Activated CD4-positive, alpha-beta T cell treated with anti-CD3 and anti-CD28 coated beads for 1 hour (primary cell): ENCODE results near the gene PGS1.

Experiments
- DNase-seq: peaks from one replicate; pipeline ENCODE4 v3.0.0-alpha.2; 2020

The PGS1 gene

GRCh38 chr17:78428836-78429617, 50.6 kb downstream of the PGS1 start:
- DNase-seq = no peak

GRCh38 chr17:78429618-78429995, 51.2 kb downstream of the PGS1 start:
- DNase-seq = no peak

- no peak for DNase-seq
Measured at GRCh38 chr17:78430892-78431691, 52.6 kb downstream of the PGS1 start.

- no peak for DNase-seq
Measured at GRCh38 chr17:78431692-78431958, 53.2 kb downstream of the PGS1 start.

GRCh38 chr17:78432226-78433012, 54.0 kb downstream of the PGS1 start:
- no peak for DNase-seq

GRCh38 chr17:78433013-78433727, 54.7 kb downstream of the PGS1 start:
- DNase-seq = no peak

GRCh38 chr17:78433780-78434335, 55.4 kb downstream of the PGS1 start:
- no peak for DNase-seq

- DNase-seq = no peak
Measured at GRCh38 chr17:78434455-78435329, 56.2 kb downstream of the PGS1 start.

- DNase-seq = no peak
Measured at GRCh38 chr17:78435330-78436005, 57.0 kb downstream of the PGS1 start.

- DNase-seq = no peak
Measured at GRCh38 chr17:78437508-78438169, 59.2 kb downstream of the PGS1 start.

GRCh38 chr17:78438271-78438691, 59.8 kb downstream of the PGS1 start:
- DNase-seq = no peak

GRCh38 chr17:78438694-78439325, 60.4 kb downstream of the PGS1 start:
- no peak for DNase-seq

GRCh38 chr17:78441271-78441971, 63.0 kb downstream of the PGS1 start:
- DNase-seq = no peak

- no peak for DNase-seq
Measured at GRCh38 chr17:78442648-78443218, 64.3 kb downstream of the PGS1 start.

GRCh38 chr17:78444392-78444791, 65.9 kb downstream of the PGS1 start:
- DNase-seq = no peak

- no peak for DNase-seq
Measured at GRCh38 chr17:78446833-78447232, 68.4 kb downstream of the PGS1 start.

GRCh38 chr17:78448356-78448993, 70.0 kb downstream of the PGS1 start:
- no peak for DNase-seq

- DNase-seq = no peak
Measured at GRCh38 chr17:78449983-78450595, 71.6 kb downstream of the PGS1 start.
